ENCODE results near the gene FAM13B.
"Not testable (repeated sequence)": the region's sequence is repeated elsewhere in the genome, so short reads cannot be mapped to it uniquely, and the experiment has no call there.

The FAM13B gene

DNA sequence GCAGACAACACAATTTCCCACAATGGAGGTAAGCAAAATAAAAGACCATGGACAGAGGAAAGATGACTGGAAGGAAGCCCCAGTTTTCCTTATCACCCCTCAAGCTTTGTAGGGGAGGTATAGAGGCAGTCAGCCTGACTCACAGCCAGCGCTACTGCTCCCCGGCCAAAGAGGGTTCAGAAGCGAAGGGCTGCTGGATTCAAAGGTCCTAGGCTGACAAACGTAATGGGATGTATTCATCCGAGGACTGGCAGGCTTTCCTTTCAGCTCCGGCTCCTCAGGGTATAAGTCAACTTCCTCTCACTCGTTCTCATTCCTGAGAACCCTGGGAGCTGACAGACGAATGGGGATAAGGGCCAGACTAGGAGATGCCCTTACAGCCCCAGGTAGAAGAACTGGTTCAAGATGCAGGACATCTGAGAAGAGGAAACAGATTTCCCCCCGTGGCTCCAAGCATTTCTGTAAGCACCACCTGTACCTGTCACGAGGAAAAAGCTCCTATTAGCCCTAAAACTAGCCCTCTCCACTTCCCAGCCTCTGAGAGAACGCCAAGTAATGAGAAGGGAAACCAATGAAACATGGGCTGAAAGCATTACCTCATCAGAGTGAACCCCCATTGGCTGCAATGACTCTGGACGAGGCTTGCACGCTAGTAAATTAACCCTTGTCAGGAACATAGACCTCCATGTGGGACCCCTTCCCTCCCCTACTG lies 22.1 kb upstream of the FAM13B start:
- Histone ChIP-seq H3K36me3 (ENCODE audit: control insufficient read depth, insufficient read depth, low read length) (no peaks in the 10 kb centered on the region), H3K27ac (ENCODE audit: low read length) (no peak overlapping the region), H3K4me1 (ENCODE audit: control insufficient read depth, insufficient read depth, low read length) (no peaks in the 10 kb centered on the region), H3K9me3 (ENCODE audit: control insufficient read depth, insufficient read depth, low read length) (no peaks in the 10 kb centered on the region), H3K27me3 (ENCODE audit: control insufficient read depth, insufficient read depth, low read length) (no peaks in the 10 kb centered on the region), H3K4me3 (ENCODE audit: low read length) (no peak overlapping the region; the same call in 1 of the 2 replicates)
- no CpG with 5 or more reads among the region's 13 CpGs for WGBS (ENCODE audit: insufficient coverage, insufficient read length)
- DNase-seq (ENCODE audit: low read depth, low spot score), result no peak

DNA sequence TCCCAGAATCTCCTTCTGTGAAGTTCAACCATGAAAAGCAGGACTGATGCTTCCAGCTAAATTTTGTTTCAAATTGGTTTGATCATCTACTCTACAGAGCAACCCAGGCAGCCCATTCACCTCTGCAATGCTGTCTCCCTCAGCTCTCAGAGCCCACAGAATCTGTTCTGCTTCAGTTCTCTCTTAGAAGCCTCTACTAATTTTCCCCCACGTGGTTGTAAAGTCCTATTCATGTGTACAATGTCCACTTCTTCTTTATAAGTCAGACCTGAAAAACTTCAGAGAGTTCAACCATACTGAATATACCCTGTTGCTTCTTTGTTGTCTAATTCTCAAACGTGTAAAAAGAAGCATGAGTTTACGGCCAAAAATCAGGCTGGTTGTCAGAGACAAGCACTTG lies 21.3 kb upstream of the FAM13B start:
- no peak for DNase-seq (ENCODE audit: low read depth, low spot score)
- Histone ChIP-seq H3K27me3 (ENCODE audit: control insufficient read depth, insufficient read depth, low read length) (no peaks in the 10 kb centered on the region), H3K27ac (ENCODE audit: low read length) (no peak overlapping the region), H3K9me3 (ENCODE audit: control insufficient read depth, insufficient read depth, low read length) (no peaks in the 10 kb centered on the region), H3K36me3 (ENCODE audit: control insufficient read depth, insufficient read depth, low read length) (no peaks in the 10 kb centered on the region), H3K4me1 (ENCODE audit: control insufficient read depth, insufficient read depth, low read length) (no peaks in the 10 kb centered on the region), H3K4me3 (ENCODE audit: low read length) (no peak overlapping the region)
- no CpG with 5 or more reads among the region's 3 CpGs for WGBS (ENCODE audit: insufficient coverage, insufficient read length)

DNA sequence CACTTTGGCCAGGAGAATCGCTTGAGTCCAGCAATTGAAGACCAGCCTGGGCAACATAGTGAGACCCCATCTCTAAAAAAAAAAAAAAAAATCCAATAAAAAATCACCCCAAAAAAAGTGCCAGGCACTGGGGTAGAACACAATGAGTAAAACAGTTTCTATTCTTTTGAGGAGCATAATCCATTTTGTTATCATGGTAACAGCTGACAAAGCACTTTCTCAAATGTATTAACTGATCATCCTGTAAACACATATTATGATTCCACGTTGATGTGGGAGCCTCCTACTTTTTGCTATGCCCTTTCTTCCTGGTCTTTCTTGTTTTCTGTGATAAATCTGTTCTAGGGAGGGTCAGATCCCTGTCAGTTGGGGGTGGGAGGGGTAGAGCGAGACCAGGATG lies 20.7 kb upstream of the FAM13B start:
- DNase-seq (ENCODE audit: low read depth, low spot score), result no peak
- Histone ChIP-seq H3K36me3 (ENCODE audit: control insufficient read depth, insufficient read depth, low read length) (no peaks in the 10 kb centered on the region), H3K9me3 (ENCODE audit: control insufficient read depth, insufficient read depth, low read length) (no peaks in the 10 kb centered on the region), H3K27me3 (ENCODE audit: control insufficient read depth, insufficient read depth, low read length) (no peaks in the 10 kb centered on the region), H3K27ac (ENCODE audit: low read length) (no peak overlapping the region), H3K4me3 (ENCODE audit: low read length) (no peak overlapping the region), H3K4me1 (ENCODE audit: control insufficient read depth, insufficient read depth, low read length) (no peaks in the 10 kb centered on the region)
- WGBS (ENCODE audit: insufficient coverage, insufficient read length), result no CpG with 5 or more reads among the region's 3 CpGs

DNA sequence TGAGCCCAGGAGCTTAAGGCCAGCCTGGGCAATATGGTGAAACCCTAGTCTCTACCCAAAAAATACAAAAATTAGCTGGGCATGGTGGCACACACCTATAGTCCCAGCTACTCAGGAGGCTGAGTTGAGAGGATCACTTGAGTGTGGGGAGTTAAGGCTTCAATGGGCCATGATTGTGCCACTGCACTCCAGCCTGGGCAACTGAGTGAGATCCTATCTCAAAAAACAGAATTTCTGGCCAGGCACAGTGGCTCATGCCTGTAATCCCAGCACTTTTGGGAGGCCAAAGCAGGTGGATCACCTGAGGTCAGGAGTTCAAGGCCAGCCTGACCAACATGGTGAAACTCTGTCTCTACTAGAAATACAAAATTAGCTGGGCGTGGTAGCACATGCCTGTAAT lies 19.8 kb upstream of the FAM13B start:
- WGBS (ENCODE audit: insufficient coverage, insufficient read length), result no CpG with 5 or more reads among the region's 1 CpG
- not testable (repeated sequence) for H3K27ac ChIP-seq (ENCODE audit: low read length); DNase-seq (ENCODE audit: low read depth, low spot score); H3K27me3 ChIP-seq (ENCODE audit: control insufficient read depth, insufficient read depth, low read length); H3K9me3 ChIP-seq (ENCODE audit: control insufficient read depth, insufficient read depth, low read length); H3K4me1 ChIP-seq (ENCODE audit: control insufficient read depth, insufficient read depth, low read length); H3K36me3 ChIP-seq (ENCODE audit: control insufficient read depth, insufficient read depth, low read length); H3K4me3 ChIP-seq (ENCODE audit: low read length)

DNA sequence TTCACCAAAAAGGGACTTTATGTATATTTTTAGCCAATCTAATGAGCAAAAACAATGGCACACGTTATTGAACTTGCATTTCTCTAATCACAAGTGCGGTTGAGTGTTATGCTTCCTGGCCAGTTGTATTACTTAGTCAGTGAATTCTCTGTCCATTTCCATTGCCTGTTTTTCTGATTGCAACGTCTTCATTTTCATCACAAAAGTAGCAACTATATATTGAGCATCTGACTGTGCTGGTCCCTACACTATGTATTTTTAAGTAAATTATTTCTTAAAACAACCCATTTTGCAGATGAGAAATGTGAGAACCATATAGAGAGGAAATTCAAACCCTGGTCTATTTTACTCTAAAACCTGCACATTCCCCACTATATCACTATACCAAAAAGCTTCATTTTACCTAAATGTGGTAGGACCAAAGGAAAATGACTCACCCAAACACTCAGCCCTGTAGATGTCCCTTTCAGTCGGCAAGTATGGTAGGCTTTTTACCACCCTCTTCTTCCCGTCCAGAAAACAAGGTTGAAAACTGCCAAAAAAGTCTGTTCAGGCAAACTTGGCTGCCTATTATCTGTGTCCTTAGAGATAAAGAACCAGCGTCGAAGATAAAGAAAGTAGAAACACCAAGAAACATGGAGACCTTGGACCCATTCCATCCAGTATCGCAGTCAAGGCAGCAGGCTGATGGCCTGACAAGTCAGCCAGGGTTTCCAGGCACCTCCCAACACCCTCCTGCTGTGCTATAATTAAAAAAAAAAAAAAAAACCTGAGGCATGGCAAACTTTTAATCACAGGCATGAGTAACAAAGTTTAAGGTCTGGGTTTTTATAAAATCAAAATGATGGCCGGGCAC lies 18.8 kb upstream of the FAM13B start:
- H3K27me3 ChIP-seq (ENCODE audit: control insufficient read depth, insufficient read depth, low read length), result no peaks in the 10 kb centered on the region
- no peaks in the 10 kb centered on the region for H3K4me1 ChIP-seq (ENCODE audit: control insufficient read depth, insufficient read depth, low read length)
- H3K9me3 ChIP-seq (ENCODE audit: control insufficient read depth, insufficient read depth, low read length), result no peaks in the 10 kb centered on the region
- H3K27ac ChIP-seq (ENCODE audit: low read length), result no peak overlapping the region
- no CpG with 5 or more reads among the region's 9 CpGs for WGBS (ENCODE audit: insufficient coverage, insufficient read length)
- no peaks in the 10 kb centered on the region for H3K36me3 ChIP-seq (ENCODE audit: control insufficient read depth, insufficient read depth, low read length)
- H3K4me3 ChIP-seq (ENCODE audit: low read length), result no peak overlapping the region
- no peak for DNase-seq (ENCODE audit: low read depth, low spot score)

DNA sequence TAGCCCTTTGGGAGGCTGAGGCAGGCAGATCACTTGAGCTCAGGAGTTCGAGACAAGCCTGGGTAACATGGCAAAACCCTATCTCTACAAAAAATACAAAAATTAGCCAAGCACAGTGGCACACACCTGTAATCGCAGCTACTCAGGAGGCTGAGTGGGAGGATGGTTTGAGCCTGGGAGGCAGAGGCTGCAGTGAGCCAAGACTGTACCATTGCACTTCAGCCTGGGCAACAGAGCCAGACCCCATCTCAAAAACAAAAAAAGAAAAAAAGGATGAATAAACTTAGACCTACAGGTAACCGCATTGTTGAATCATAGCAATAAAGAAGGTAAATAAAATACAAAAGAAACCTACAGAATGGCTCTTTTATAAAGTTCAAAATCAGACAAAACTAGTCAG lies 12.4 kb upstream of the FAM13B start:
- not testable (repeated sequence) for H3K4me3 ChIP-seq (ENCODE audit: low read length); DNase-seq (ENCODE audit: low read depth, low spot score); H3K4me1 ChIP-seq (ENCODE audit: control insufficient read depth, insufficient read depth, low read length); H3K36me3 ChIP-seq (ENCODE audit: control insufficient read depth, insufficient read depth, low read length); H3K9me3 ChIP-seq (ENCODE audit: control insufficient read depth, insufficient read depth, low read length); H3K27ac ChIP-seq (ENCODE audit: low read length); H3K27me3 ChIP-seq (ENCODE audit: control insufficient read depth, insufficient read depth, low read length)
- no CpG with 5 or more reads among the region's 3 CpGs for WGBS (ENCODE audit: insufficient coverage, insufficient read length)

DNA sequence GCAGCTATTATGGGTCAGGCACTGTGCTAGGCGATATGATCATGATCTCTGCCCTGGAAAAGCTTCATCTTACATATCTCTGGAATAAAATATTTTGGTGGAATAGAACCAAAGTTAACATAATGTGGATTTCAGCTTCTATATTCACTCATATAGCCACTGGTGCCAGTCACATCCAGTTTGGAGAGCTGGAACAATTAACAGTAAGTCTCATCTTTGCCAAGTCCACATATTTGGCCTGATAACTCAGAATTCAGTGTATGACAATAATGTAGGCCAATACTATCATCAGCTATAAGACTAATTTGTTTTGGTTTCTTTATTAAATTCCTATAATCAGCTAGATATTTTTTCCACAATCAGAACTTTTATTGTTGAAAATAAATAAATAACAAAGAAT lies 5.9 kb upstream of the FAM13B start:
- Histone ChIP-seq H3K36me3 (ENCODE audit: control insufficient read depth, insufficient read depth, low read length) (no peaks in the 10 kb centered on the region), H3K27ac (ENCODE audit: low read length) (no peak overlapping the region), H3K4me3 (ENCODE audit: low read length) (no peak overlapping the region), H3K9me3 (ENCODE audit: control insufficient read depth, insufficient read depth, low read length) (no peaks in the 10 kb centered on the region), H3K27me3 (ENCODE audit: control insufficient read depth, insufficient read depth, low read length) (no peaks in the 10 kb centered on the region), H3K4me1 (ENCODE audit: control insufficient read depth, insufficient read depth, low read length) (no peaks in the 10 kb centered on the region)
- no peak for DNase-seq (ENCODE audit: low read depth, low spot score)
- WGBS (ENCODE audit: insufficient coverage, insufficient read length), result no CpG with 5 or more reads among the region's 1 CpG

DNA sequence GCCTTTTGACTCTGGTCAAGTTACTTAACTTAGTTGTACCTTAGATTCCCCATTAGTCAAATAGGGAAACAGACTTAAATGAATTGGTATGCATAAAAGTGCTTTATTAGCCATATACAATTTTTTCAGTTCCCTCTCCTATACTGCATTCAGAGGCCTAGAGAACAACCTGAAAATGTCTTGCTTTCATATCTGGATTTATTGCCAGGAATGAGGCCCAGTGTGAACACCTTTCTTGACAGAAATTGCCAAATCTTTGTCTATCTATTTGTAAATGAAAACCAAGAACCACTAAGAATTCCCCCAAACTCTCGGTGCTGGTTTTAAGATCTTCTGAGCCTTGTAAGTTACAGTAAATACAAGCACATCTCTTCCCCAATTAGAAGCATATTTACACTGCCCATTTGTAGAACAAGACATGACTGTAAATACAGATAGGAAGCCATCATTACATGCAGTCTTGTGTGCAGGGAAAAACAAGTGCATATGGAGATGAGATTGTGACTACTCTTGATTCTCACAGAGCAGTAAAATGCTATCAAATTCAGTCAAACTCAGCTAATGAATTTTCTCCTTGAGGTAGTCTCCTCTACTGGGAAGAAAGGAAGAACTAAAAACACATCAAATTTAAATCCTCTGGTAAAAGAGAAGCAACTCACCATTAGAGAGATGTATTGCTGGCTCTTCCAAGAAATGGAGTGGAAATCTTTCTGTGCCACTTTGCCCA lies 5.2 kb upstream of the FAM13B start:
- WGBS (ENCODE audit: insufficient coverage, insufficient read length), result no CpG with 5 or more reads among the region's 1 CpG
- H3K27ac ChIP-seq (ENCODE audit: low read length), result no peak overlapping the region

DNA sequence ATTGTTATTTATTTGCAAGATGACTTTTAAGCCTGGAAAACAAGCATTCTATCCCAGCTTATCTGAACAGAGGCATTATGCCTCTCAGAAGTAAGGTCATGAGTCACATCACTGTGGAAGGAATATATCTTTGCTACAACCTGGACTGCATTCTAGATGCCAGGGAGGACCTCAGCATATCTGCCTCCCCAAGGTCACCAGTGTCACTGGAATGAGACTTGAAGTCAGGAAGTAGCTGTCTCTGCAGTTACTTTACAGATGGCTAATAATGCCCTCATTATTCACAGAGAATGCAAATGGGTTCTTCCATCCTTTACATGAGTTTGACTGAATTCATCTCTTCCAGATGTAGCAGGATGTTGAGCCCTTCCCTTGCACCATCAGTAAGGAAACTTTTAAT lies 4.4 kb upstream of the FAM13B start:
- no peaks in the 10 kb centered on the region for H3K27me3 ChIP-seq (ENCODE audit: control insufficient read depth, insufficient read depth, low read length)
- no peak overlapping the region for H3K4me3 ChIP-seq (ENCODE audit: low read length)
- H3K9me3 ChIP-seq (ENCODE audit: control insufficient read depth, insufficient read depth, low read length), result no peaks in the 10 kb centered on the region
- no peak overlapping the region for H3K27ac ChIP-seq (ENCODE audit: low read length)
- H3K4me1 ChIP-seq (ENCODE audit: control insufficient read depth, insufficient read depth, low read length), result 0 out of 2 replicates have a peak, but pooled peaks cover 1% of the 10 kb centered on the region
- H3K36me3 ChIP-seq (ENCODE audit: control insufficient read depth, insufficient read depth, low read length), result no peaks in the 10 kb centered on the region
- DNase-seq (ENCODE audit: low read depth, low spot score), result no peak

More for the DNA sequence above, 5.2 kb upstream of the FAM13B start:
- no peaks in the 10 kb centered on the region for H3K9me3 ChIP-seq (ENCODE audit: control insufficient read depth, insufficient read depth, low read length)
- H3K4me1 ChIP-seq (ENCODE audit: control insufficient read depth, insufficient read depth, low read length), result 0 out of 2 replicates have a peak, but pooled peaks cover 1% of the 10 kb centered on the region
- no peak for DNase-seq (ENCODE audit: low read depth, low spot score)
- no peaks in the 10 kb centered on the region for H3K36me3 ChIP-seq (ENCODE audit: control insufficient read depth, insufficient read depth, low read length)
- H3K4me3 ChIP-seq (ENCODE audit: low read length), result no peak overlapping the region
- H3K27me3 ChIP-seq (ENCODE audit: control insufficient read depth, insufficient read depth, low read length), result no peaks in the 10 kb centered on the region

DNA sequence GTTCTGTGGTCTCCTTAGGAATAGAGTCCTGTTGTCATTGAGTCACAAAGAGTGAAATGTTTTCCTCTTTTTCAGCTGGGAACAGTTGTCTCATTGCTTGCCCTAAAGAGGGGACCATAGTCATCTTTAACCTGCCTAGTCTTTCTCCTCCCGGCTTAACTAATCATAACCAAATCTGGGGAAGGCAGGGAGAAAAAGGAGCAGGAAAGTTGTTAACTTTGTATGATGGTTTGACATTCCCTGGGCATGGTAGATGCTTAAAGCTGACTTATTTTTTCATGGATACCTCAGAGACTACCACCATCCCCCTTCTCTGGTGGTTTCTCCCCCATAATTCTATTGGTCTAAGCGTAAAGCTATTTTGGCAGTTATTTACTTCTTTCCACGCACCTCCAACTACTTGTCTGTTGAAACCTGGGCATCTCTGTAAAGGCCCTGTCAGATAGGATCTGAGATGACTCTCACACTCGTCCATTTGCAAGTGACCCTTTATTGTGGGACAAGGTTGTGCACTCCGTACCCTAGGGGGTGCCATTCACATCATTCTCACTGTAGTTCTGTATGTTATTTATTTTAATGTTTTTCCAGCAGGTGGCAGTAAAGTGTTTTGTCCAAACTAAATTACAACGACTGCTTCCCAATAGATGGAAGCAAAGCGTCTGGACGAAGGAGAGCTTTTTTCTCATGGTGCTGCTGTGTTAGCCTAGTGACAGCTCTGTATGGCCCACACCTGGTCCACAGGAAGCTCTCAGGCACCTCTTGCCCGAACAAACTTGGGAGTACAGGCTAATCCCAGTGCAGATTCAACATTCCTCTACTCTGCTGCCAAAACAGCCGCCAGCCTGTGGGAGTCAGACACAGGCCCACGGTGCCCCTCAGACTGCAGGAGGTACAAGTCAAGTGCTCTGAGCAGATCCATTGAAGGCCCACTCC lies 3.0 kb upstream of the FAM13B start:
- Histone ChIP-seq H3K27ac (ENCODE audit: low read length) (no peak overlapping the region), H3K9me3 (ENCODE audit: control insufficient read depth, insufficient read depth, low read length) (no peaks in the 10 kb centered on the region), H3K4me1 (ENCODE audit: control insufficient read depth, insufficient read depth, low read length) (0 out of 2 replicates have a peak, but pooled peaks cover 1% of the 10 kb centered on the region), H3K4me3 (ENCODE audit: low read length) (no peak overlapping the region), H3K36me3 (ENCODE audit: control insufficient read depth, insufficient read depth, low read length) (no peaks in the 10 kb centered on the region), H3K27me3 (ENCODE audit: control insufficient read depth, insufficient read depth, low read length) (no peaks in the 10 kb centered on the region)
- peak; percentile 81 for DNase-seq (ENCODE audit: low read depth, low spot score)
- no CpG with 5 or more reads among the region's 11 CpGs for WGBS (ENCODE audit: insufficient coverage, insufficient read length)

Data from iPS DF 6.9 (cell line).